HCT116 (cell line): ENCODE results near the gene GABARAPL1. TPM values are rescaled to one million over a fixed set of nuclear protein-coding genes. Genes with fewer than 3 reads are reported as not detected.

Experiments used
- ATAC-seq: fragments of 200-7000 bp; cut with Tn5 transposase; 2 replicates; pipeline ENCODE4 v1.9.1; 2020; ENCODE audit warnings: mild to moderate bottlenecking, moderate library complexity
- BruUV-seq: library from RNA; stranded (reverse); fragments of 400-500 nt; replicated peaks from 2 replicates; lab custom pipeline; 2021; lab: Mats Ljungman, UMichigan
- CTCF ChIA-PET: fragments of 300-600 bp; sonication (Branson Sonifier 250); formaldehyde crosslinking; loops from one replicate; lab custom pipeline; 2021; ENCODE audit warnings: antibody characterized with exemption; lab: Charles Lee
- POLR2A ChIA-PET: fragments of 300-600, 350-600 bp; sonication (Branson Sonifier 250); formaldehyde crosslinking; loops from one replicate; lab custom pipeline; 2021; ENCODE audit warnings: antibody characterized with exemption; lab: Charles Lee
- RAD21 ChIA-PET, 2 experiments: fragments of 300-600 bp; sonication (Branson Sonifier 250); formaldehyde crosslinking; loops; one replicate each; lab custom pipeline; 2023; ENCODE audit warnings: low total read pairs in 2 of 2; ENCODE audit not compliant: uncharacterized antibody in 2 of 2, unreplicated experiment in 2 of 2, low non-redundant PET in 1 of 2; lab: Charles Lee
- DNase-seq: peaks from one replicate; pipeline ENCODE4 v3.0.0-alpha.2; 2010; ENCODE audit warnings: low read depth, low spot score
- H2AFZ ChIP-seq: fragments of 200-600 bp; shearing (Covaris generic), sonication (generic); 2 replicates; pipeline ENCODE4 v1.6.1; 2017; ENCODE audit warnings: low read depth, mixed run types, mixed read lengths, antibody characterized with exemption, low read length; ENCODE audit not compliant: poor library complexity, severe bottlenecking
- H3K27ac ChIP-seq: 2 replicates; pipeline ENCODE4 v1.5.1; 2012; ENCODE audit warnings: low read depth, low read length
- H3K27me3 ChIP-seq: fragments of 200-600 bp; sonication (generic); 2 replicates; pipeline ENCODE4 v1.6.1; 2016; ENCODE audit warnings: mixed run types, low read length, mixed read lengths; ENCODE audit not compliant: insufficient read depth
- H3K36me3 ChIP-seq, 2 experiments: fragments of 200-500 bp in 1 of 2; fragments of 200-600 bp in 1 of 2; sonication (Bioruptor generic) in 1 of 2; sonication (generic) in 1 of 2; 2 replicates each; pipeline versions ENCODE4 v1.5.1 to v1.6.1; 2014 to 2016; ENCODE audit warnings: low read length in 2 of 2, inconsistent platforms in 1 of 2, mixed read lengths in 1 of 2, mixed run types in 1 of 2; ENCODE audit not compliant: insufficient read depth in 2 of 2, control insufficient read depth in 1 of 2
- H3K4me1 ChIP-seq, 2 experiments: fragments of 200-600 bp in 1 of 2; sonication (generic) in 1 of 2; 2 replicates each; pipeline versions ENCODE4 v1.5.1 to v1.6.1; 2012 to 2017; ENCODE audit warnings: low read length in 2 of 2, inconsistent platforms in 1 of 2, mild to moderate bottlenecking in 1 of 2, mixed read lengths in 1 of 2, mixed run types in 1 of 2, moderate library complexity in 1 of 2; ENCODE audit not compliant: insufficient read depth in 2 of 2, control insufficient read depth in 1 of 2
- H3K4me2 ChIP-seq: fragments of 200-600 bp; sonication (generic); 2 replicates; pipeline ENCODE4 v1.6.1; 2017; ENCODE audit warnings: mixed run types, low read length, mixed read lengths
- H3K4me3 ChIP-seq, 2 experiments: fragments of 200-600 bp in 1 of 2; sonication (generic) in 1 of 2; replicated peaks in 1 of 2; 2 replicates each; pipeline ENCODE4 v1.5.1; 2011 to 2016; ENCODE audit warnings: low read length in 2 of 2, control low read depth in 1 of 2, low read depth in 1 of 2, mild to moderate bottlenecking in 1 of 2, mixed read lengths in 1 of 2, mixed run types in 1 of 2
- H3K79me2 ChIP-seq: fragments of 200-600 bp; sonication (generic); 2 replicates; pipeline ENCODE4 v1.6.1; 2017; ENCODE audit warnings: mild to moderate bottlenecking, mixed run types, low read length, moderate library complexity, mixed read lengths; ENCODE audit not compliant: insufficient read depth
- H3K9ac ChIP-seq: fragments of 200-600 bp; sonication (generic); 2 replicates; pipeline ENCODE4 v1.6.1; 2016; ENCODE audit warnings: low read length, mixed read lengths
- H3K9me2 ChIP-seq: fragments of 200-600 bp; sonication (generic), shearing (Covaris generic); 2 replicates; pipeline ENCODE4 v1.6.1; 2017; ENCODE audit warnings: mixed run types, mild to moderate bottlenecking, moderate library complexity; ENCODE audit not compliant: insufficient read depth
- H3K9me3 ChIP-seq, 2 experiments: fragments of 200-500 bp in 1 of 2; fragments of 200-600 bp in 1 of 2; sonication (Bioruptor generic) in 1 of 2; sonication (generic) in 1 of 2; 2 replicates each; pipeline ENCODE4 v1.6.1; 2014 to 2017; ENCODE audit warnings: low read length in 2 of 2, mixed read lengths in 2 of 2, inconsistent platforms in 1 of 2, low read depth in 1 of 2, mild to moderate bottlenecking in 1 of 2, mixed run types in 1 of 2, moderate library complexity in 1 of 2; ENCODE audit not compliant: control insufficient read depth in 1 of 2, insufficient read depth in 1 of 2
- H4K20me1 ChIP-seq: fragments of 200-600 bp; sonication (generic), shearing (Covaris generic); 2 replicates; pipeline ENCODE4 v1.6.1; 2017; ENCODE audit warnings: mixed run types, mild to moderate bottlenecking, moderate library complexity; ENCODE audit not compliant: insufficient read depth
- ATF3 ChIP-seq: IDR thresholded peaks from 2 replicates; pipeline ENCODE4 v1.6.1; 2012
- CBX3 ChIP-seq: IDR thresholded peaks from 2 replicates; pipeline ENCODE4 v1.6.1; 2012; ENCODE audit warnings: low read depth
- CEBPB ChIP-seq: IDR thresholded peaks from 2 replicates; pipeline ENCODE4 v1.6.1; 2012; ENCODE audit warnings: low read depth
- CTCF ChIP-seq, 3 experiments: fragments of 200-600 bp in 1 of 3; sonication (generic) in 1 of 3; IDR thresholded peaks in 2 of 3; conservative IDR thresholded peaks in 1 of 3; 2 replicates each; pipeline ENCODE4 v1.5.1; 2012 to 2017; ENCODE audit warnings: low read depth in 2 of 3, low read length in 2 of 3, antibody characterized with exemption in 1 of 3, borderline replicate concordance in 1 of 3, control low read depth in 1 of 3, mild to moderate bottlenecking in 1 of 3, mixed read lengths in 1 of 3, mixed run types in 1 of 3, moderate library complexity in 1 of 3; ENCODE audit not compliant: insufficient read depth in 1 of 3
- EGR1 ChIP-seq: IDR thresholded peaks from 2 replicates; pipeline ENCODE4 v1.6.1; 2012; ENCODE audit warnings: low read depth
- JUND ChIP-seq: IDR thresholded peaks from 2 replicates; pipeline ENCODE4 v1.6.1; 2012
- POLR2A ChIP-seq: IDR thresholded peaks from 2 replicates; pipeline ENCODE4 v1.7.0; 2011; ENCODE audit warnings: borderline replicate concordance; ENCODE audit not compliant: insufficient read depth, insufficient read length; ENCODE audit errors: extremely low read depth
- POLR2AphosphoS5 ChIP-seq: IDR thresholded peaks from 2 replicates; pipeline ENCODE4 v1.6.1; 2011; ENCODE audit warnings: mild to moderate bottlenecking, low read depth, low read length, moderate library complexity
- RAD21 ChIP-seq: IDR thresholded peaks from 2 replicates; pipeline ENCODE4 v1.6.1; 2012; ENCODE audit warnings: low read depth, mild to moderate bottlenecking
- REST ChIP-seq: IDR thresholded peaks from 2 replicates; pipeline ENCODE4 v1.6.1; 2012; ENCODE audit warnings: low read depth
- SIN3A ChIP-seq: IDR thresholded peaks from 2 replicates; pipeline ENCODE4 v1.6.1; 2012; ENCODE audit warnings: low read depth
- SP1 ChIP-seq: IDR thresholded peaks from 2 replicates; pipeline ENCODE4 v1.6.1; 2012; ENCODE audit warnings: low read depth
- SRF ChIP-seq: IDR thresholded peaks from 2 replicates; pipeline ENCODE4 v1.6.1; 2012; ENCODE audit warnings: low read depth
- ZBTB33 ChIP-seq: IDR thresholded peaks from 2 replicates; pipeline ENCODE4 v1.6.1; 2011; ENCODE audit warnings: mild to moderate bottlenecking, low read length, moderate library complexity; ENCODE audit not compliant: insufficient replicate concordance; ENCODE audit errors: extremely low read depth
- ZFX ChIP-seq: fragments of 450-650 bp; IDR thresholded peaks from 2 replicates; pipeline ENCODE4 v1.6.1; 2017
- ZNF274 ChIP-seq: fragments of 200-500 bp; sonication (Bioruptor generic); IDR thresholded peaks from 2 replicates; pipeline ENCODE4 v1.6.1; 2014; ENCODE audit warnings: mild to moderate bottlenecking, low read depth, low read length, inconsistent platforms
- intact Hi-C: fragments of 100-400 bp; cut with micrococcal nuclease; formaldehyde crosslinking; loops from 2 replicates; pipeline ENCODE4 v1.10.0; 2022
- total RNA-seq: library from RNA; stranded (reverse); gene quantifications from one replicate; pipeline ENCODE4 v1.2.1, GENCODE V29; 2021; ENCODE audit not compliant: unreplicated experiment

Gene GABARAPL1
- total RNA-seq, 1 experiment from 2014 or later: 35.5 TPM

GRCh38 chr12:10169104-10169503, 43.6 kb upstream of the GABARAPL1 start:
- BruUV-seq: no TSS peak
- DNase-seq (no peak), ATAC-seq (no peak)
- Histone ChIP-seq H3K4me1 (no peaks in the 10 kb centered on the region), H2AFZ (no peak overlapping the region), H3K36me3 (no peaks in the 10 kb centered on the region), H4K20me1 (no peaks in the 10 kb centered on the region), H3K9ac (no peak overlapping the region), H3K4me2 (no peak overlapping the region), H3K79me2 (no peaks in the 10 kb centered on the region), H3K9me3 (no peaks in the 10 kb centered on the region), H3K4me3 (no peak overlapping the region), H3K9me2 (no peaks in the 10 kb centered on the region), H3K27ac (no peak overlapping the region), H3K27me3 (no peaks in the 10 kb centered on the region)
- TF ChIP-seq EGR1: no peak
- TF ChIP-seq POLR2AphosphoS5: no peak
- TF ChIP-seq RAD21: no peak
- no peak for TF ChIP-seq ZBTB33
- no peak for TF ChIP-seq CEBPB
- no peak for TF ChIP-seq CTCF (IDR thresholded peaks at IDR 0.05 in 2 of 3, conservative IDR thresholded peaks at IDR 0.05 in 1 of 3; ENCODE audit: borderline replicate concordance in 1 of 3, insufficient read depth in 1 of 3, low read depth in 2 of 3, low read length in 2 of 3)
- no peak for TF ChIP-seq SP1
- TF ChIP-seq JUND: no peak
- TF ChIP-seq POLR2A: no peak
- no peak for TF ChIP-seq ATF3
- no peak for TF ChIP-seq CBX3
- no peak for TF ChIP-seq SIN3A
- no peak for TF ChIP-seq SRF
- TF ChIP-seq ZFX: no peak
- TF ChIP-seq REST: no peak
- no peak for TF ChIP-seq ZNF274
- intact Hi-C loops: no loop called here
- CTCF ChIA-PET: no interaction called here
- RAD21 ChIA-PET: no interaction called here
- POLR2A ChIA-PET: no interaction called here
